Measurements from ENCODE around the gene ASGR2.

DNA sequence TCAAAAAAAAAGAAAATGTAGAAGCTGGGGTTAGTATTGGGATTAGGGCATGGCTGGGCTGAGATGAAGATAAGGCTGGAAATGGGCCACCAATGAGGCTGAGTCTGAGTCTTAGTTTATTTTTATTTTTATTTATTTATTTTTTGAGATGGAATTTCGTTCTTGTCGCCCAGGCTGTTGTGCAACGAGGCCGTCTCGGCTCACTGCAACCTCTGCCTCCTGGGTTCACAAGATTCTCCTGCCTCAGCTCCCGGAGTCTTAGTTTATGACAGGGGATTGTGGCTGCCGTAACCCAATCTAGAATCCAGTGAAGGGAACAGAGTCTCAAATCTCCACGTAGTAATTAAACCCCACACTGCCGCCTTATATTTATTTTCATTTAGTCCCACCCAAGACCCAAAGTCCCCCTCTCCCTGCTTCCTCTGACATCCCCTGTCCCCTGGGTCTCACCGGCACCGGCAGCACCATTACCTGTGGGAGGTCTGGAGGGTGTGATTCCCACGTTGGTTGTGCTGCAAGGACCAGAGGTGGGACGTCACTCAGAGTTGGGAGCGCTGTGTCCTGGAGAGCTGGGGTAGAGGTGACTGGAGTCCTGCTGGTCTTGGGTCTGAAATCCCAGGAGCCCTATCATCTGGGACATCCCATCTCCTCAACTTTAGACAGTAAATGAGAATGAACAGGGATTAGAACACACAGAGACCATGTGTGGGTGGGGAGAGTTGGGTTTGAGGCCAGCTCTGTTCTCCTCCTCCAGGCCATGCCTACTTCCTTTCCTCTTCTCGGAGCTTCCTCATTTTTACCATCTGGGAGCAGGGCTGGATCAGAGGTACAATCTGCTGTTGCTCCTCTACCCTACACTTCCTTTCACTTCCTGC lies 34.8 kb downstream of the ASGR2 start, which contains the start of gene CLEC10A:
- TF ChIP-seq, protein P1, sequence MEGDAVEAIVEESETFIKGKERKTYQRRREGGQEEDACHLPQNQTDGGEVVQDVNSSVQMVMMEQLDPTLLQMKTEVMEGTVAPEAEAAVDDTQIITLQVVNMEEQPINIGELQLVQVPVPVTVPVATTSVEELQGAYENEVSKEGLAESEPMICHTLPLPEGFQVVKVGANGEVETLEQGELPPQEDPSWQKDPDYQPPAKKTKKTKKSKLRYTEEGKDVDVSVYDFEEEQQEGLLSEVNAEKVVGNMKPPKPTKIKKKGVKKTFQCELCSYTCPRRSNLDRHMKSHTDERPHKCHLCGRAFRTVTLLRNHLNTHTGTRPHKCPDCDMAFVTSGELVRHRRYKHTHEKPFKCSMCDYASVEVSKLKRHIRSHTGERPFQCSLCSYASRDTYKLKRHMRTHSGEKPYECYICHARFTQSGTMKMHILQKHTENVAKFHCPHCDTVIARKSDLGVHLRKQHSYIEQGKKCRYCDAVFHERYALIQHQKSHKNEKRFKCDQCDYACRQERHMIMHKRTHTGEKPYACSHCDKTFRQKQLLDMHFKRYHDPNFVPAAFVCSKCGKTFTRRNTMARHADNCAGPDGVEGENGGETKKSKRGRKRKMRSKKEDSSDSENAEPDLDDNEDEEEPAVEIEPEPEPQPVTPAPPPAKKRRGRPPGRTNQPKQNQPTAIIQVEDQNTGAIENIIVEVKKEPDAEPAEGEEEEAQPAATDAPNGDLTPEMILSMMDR (IDR thresholded peaks at IDR 0.05): no peak
- TF ChIP-seq POLR2A (IDR thresholded peaks at IDR 0.05) (no peak), EP300 (IDR thresholded peaks at IDR 0.05) (no peak), POLR2AphosphoS5 (IDR thresholded peaks at IDR 0.05) (no peak)
